HG02852 (cell line): ENCODE measurements around the gene BTG3.

Experiments
- ATAC-seq: cut with Tn5 transposase; IDR thresholded peaks from one replicate; pipeline ENCODE4 v1.9.1; 2021; ENCODE audit warnings: mild to moderate bottlenecking, moderate library complexity; ENCODE audit not compliant: unreplicated experiment

The BTG3 gene

DNA sequence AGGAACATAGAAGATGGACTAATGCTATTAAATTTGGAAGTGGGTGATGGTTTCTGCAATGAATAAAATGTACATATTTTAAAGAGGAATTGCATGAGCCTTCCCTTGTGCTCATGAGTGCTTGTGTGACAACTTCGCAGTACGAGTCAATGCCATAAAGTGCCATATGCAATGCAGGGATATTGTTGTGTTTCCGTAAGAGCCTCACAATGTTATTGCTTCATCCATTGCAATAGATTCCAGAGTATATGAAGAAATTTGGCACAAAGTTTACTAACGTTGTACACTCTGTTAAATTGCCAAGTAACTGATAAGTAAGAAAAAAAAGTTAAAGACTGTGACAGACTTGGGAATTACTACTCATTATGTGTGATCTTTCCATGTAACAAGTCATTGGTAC, 22.3 kb downstream of the BTG3 start:
- no peak for ATAC-seq

DNA sequence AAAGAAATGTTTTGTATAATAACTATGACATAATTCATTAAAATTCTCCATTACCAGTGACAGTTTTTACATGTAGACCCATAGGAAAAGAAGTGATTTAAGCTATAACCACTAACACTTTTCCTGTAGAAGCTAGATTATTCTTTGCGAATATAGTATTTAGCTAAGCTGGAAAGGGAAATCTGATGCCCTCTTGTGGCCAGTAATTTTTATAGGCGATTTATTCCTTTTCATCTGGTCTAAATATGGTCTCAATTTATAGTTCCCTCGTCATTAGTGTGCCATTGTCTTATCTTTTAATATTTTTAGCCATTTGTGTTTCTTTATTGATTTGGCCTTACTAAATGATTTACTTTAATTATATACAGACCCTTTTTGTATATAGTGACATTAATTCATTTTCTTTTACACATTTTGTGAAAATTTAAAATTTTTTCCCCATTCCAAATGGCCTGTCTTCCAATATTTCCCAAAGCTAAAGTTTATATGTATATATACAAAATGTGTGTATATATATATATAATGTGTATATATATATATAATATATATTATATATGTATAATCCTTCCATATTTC, 26.7 kb downstream of the BTG3 start:
- no peak for ATAC-seq

DNA sequence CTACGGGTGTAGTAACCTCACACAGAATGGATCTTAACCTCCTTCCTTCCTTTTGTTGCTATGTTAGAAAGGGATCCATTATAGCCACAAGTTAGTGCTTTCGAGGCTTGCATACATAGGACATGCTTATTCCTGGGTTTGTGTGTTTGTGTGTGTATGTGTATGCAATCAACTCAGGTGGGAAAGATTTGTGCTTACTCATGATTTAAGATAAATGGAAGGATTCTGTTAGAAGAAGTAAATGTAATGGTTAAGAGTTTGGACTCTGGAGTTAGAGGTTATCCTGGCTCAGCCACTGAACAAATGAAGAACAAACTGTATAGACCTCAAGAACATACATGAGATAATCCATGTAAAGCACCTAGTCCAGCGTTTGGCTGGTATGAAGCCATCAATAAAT, 28.8 kb downstream of the BTG3 start:
- no peak for ATAC-seq

DNA sequence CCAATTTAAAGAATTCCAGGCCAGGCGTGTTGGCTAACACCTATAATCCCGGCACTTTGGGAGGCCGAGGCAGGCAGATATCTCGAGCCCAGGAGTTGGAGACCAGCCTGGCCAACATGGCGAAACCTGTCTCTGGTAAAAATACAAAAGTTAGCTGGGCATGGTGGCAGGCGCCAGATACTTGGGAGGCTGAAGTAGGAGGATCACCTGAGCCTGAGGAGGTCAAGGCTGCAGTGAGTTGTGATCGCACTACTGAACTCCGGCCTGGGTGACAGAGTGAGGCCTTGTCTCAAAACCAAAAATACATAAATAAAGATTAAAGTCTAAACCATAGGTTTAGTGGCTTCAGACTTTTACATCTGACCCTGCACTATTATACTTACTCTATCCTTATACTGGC, 32.4 kb downstream of the BTG3 start:
- ATAC-seq = no peak

DNA sequence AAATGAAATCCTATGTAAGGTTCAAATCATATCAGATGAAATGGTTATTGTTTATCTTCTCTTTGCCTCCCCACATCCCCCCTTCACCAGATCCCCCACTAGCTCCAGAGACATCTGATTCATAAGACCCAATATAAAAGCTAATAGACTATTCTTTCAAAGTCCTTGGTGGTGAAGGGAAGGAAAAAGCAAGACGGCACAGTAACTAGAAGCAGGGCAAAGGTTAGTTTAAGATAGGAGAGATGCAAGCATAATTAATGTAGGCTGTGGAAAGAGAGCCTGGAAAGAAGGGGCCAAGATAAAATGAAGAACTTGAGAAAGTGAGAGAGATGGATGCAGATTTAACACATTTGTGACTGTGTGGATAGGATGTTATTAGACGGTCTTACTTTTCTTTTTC, 33.8 kb downstream of the BTG3 start:
- no peak for ATAC-seq

DNA sequence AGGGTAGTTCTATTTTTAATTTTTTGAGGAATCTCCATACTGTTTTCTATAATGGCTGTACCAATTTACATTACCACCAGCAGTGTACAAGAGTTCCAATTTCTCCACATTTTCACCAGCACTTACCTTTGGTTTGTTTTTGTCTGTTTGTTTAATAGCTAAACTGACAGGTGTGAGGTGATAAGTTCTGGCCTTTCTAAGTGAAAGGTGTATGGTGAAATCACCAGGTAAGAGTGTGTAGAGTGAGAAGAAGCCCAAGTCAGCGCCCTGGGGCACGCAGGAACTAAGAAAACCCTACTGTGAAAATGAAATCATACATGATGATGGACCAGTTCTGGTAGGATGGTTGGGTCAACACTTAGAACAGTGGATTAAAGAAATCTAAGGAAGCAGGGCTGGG, 34.5 kb downstream of the BTG3 start:
- no peak for ATAC-seq

DNA sequence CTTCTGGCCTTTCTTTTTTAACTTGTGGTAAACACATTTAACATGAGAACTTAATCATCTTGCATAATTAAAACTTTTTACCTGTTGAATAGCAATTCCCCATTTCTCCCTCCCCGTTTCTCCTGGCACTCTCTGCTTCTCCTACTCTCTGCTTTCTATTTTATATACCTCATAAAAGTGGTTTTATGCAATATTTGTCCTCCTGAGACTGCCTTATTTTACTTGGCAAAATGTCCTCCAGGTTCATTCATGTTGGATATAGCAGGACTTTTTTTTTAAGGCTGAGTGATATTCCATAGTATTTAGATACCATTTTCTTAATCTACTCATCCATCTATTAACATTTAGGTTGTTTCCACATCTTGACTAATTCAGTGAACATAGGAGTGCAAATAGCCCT, 35.0 kb downstream of the BTG3 start:
- ATAC-seq = no peak

DNA sequence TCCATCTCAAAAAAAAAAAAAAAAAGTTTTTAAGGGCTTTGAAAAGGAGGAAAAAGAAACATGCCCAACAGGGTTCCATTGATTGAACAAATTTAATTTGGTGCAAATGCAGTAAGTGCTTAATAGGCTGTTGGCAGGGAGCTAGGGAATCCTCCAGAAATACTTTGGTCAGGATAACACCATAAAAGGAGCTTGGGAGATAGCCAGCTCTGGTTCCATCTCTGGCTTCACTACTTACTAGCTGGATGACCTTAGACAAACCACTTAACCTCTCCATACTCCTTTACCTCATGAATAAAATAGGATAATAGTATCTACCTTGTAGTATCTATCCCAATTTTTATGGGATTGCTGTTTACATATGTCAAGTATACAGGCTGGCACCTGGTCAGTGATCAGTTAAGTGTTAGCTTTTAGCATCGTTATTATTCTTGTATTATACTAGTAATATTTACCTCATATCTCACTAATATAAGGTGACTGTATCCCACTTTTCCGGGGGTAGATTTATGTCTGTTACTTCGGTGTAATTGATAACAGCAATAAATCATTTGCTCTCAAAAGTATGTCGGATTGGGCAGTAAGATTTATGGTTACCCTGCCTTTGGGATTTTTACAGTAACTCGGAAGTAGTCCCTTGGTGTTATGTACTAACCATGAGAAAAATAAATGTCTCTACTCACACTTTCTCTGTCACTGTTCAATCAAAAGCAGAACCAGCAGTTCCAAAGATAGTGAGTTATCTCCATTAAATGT, 36.4 kb downstream of the BTG3 start:
- no peak for ATAC-seq

DNA sequence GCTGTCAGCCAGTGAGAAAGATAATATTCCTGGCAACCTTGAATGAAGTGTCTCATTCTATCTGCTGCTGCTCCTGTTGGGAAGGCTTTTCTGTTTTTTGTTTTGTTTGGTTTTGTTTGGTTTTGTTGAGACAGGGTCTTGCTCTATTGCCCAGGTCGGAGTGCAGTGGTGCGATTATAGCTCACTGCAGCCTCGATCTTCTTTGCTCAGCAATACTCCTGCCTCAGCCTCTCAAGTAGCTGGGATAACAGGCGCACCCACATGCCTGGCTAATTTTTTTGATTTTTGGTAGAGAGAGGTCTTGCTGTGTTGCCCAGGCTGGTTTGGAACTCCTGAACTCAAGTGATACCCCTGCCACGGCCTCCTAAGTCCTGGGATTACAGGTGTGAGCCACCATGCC, 37.6 kb downstream of the BTG3 start:
- no peak for ATAC-seq

DNA sequence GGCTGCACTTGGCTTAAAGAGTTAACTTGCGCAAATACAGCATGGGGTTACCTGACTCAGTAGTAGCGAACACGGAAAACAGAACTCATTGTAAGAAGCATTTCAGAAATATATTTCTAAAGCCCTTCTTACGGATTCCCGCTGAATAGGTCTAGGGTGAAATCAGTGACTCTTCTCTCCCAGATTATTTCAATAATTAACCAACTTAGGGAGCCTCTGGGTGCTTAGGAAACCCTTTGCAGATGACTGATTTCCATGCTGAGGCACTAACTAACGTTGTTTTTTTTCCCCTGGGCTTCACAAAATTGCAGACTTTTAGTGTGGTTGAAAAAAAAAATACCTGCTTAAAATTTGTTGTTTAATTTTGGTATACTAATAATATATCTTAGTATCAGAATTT, 40.3 kb downstream of the BTG3 start:
- no peak for ATAC-seq

DNA sequence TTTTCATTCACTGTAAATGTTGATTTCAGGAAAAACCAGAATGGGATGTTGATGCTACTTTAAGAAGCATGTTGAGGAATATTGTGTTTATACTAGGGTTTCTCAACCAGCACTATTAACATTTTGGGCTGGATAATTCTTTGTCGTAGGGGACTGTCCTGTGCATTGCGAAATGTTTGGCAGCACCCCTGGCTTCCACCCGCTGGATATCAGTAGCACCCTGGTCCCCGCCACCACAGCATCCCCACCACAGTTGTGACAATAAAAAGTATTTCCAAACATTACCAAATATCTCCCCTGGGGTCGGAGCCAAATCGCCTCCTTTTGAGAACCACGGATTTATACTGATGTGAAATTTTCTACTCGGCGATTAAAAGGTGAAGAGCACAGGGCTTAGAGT, 41.9 kb downstream of the BTG3 start:
- no peak for ATAC-seq

DNA sequence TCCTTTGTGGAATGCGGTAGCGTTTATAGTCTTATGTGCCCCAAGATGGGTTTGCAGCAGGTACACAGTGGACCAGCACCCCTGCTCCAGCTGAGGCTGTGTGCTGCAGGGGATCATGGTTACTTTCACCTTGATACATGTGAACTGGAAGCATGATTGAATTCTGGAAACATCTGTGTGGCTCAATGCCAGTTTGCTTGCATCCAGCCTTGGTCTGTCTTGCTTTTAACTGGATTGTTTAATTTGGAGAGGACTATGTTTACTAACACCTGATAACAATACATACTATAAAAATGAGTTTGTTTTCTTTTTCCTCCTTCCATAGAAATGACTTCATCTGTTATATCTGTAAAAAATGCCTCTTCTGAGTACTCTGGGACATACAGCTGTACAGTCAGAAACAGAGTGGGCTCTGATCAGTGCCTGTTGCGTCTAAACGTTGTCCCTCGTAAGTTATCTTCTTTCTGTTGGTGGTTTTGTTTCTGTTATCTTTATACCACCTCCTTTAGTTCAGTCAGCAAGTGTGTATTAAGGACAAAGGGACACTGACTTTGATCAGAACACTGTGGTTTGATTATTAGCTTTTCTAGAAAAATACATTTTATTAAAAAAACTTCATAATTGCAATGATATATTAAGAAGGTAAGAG, 52.2 kb downstream of the BTG3 start:
- no peak for ATAC-seq

DNA sequence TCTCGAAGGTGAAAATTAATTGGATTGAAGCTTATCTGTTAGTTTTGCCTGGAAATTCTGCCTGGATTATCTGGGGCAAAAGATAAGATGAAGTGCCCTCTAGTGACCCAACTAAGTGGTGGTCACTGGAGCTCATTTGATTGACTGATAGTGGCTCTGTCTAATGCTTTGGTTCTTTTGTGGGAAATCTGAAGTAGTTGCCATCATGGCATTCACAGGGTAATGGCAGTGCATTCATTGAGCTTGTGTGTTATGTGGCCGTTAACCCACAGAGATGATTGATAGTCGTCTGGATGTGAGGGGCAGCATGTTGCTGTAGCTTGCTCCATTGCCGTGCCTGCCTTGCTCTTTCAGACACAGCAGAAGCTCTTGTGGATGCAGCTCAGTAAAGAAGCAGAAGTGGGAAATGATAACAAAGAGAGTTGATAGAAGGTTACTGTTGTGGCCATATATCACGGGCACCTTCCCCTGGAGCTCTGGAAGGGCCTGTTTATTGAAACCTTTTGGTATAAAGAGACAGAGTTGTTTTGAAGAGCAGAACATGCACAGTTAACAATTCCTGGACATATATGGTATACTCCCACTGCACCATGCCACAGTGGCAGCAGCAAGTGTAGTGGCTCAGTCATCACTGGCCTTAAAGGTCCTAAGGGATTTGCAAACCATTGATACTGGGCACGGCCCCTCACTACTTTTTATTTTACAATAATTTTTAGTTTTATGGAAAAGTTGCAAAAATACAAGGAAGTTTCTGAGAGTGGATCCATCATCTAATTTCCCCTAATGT, 57.8 kb downstream of the BTG3 start:
- ATAC-seq = no peak

DNA sequence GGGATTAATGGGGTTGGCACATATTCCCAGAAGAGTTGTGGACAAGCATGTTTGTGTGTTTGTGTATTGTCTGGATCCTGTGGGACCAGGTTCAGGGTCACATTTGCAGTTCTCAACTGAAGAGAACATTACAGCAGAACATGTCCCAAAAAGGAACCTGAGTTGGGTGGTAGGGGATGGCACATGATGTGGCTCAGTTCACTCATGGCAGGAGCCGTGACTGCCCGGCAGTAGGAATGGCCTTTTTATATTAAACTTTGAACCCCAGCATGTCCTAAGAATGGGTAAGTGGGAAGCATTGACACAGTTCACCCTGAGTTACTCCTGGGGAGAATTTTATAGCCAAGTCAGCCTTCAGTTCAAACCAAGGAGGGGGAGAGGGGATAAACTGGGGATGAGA, 58.6 kb downstream of the BTG3 start:
- ATAC-seq = no peak

DNA sequence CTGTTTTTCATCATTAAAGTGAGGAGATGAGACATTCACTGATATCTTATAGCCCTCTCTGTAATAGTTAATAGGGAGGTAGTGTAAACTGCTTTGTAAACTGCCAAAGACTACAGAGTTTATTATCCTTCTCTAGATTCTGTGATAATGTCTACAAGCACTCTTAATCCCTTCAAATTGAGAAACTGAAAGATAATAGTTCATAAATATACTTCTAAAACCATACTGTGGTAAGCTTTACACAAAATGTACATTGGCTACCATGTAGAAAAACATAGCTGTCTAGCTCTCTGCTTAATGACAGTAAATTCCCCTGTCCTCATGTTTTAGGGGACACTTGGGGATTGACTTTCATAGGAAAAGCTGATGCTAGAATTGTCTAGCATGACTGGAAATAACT, 60.3 kb downstream of the BTG3 start:
- no peak for ATAC-seq

DNA sequence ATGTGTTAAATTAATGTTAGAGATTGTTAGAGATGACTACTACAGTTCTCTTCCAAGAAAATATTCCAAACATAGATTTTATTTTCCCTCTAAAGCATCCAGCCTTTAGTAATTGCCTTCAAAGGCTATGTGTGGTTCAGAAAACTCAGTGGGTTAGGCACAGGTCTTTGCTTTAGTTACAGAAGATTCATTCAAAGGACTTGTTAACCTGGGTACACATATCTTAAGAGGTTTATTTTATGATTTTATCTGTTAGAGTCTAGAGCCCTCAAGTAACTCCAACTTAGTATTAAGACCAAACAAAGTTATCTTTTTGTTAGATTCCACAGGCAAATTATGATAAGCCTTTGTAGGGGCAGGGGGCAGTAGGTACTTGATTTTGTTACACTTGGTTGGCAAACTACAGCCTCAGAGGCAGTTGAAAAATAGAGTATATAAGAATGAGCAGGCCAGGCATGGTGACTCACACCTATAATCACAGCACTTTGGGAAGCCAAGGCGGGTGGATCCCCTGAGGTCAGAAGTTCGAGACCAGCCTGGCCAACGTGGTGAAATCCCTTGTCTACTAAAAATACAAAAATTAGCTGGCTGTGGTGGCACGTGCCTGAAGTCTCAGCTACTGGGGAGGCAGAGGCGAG, 61.9 kb downstream of the BTG3 start:
- no peak for ATAC-seq

DNA sequence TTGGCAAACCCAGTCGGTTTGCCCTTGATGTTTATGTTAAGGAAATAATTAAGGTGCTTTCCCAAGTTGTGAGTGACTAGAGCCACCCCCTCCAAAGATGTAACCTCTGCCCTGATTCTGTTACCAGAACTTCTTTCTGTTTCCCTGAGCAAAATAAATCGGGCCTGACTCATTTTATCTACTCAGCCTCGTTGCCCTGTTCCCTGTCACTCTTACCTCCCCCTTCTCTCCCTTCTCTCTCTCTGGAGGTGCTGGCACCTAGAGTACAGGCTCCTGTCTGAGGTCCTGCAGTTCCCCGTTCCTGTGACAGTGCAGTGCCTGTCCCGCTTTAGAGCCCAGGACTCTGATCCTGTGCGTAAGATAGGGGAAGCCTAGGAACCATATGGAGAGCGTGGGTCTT, 64.4 kb downstream of the BTG3 start:
- no peak for ATAC-seq

DNA sequence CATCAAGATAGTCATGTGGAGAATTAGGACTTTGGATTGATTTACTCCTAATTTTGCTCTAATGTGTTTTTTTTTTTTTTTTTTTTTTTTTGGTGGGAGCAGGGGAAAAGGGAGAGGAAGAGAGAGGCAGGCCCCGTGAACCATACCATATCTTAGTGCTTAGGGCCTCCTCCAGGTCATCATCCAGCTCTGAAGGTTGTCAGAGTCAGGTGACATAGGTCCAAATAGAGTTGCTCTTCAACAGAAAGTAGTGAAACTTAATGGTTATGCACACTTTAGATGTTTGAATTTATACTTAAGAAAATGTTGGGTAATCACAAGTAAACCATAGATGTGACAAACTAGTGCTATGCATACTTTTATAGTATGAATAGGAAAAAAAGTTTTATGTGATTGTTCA, 67.7 kb downstream of the BTG3 start:
- no peak for ATAC-seq
